Esophagus muscularis mucosa (tissue), 4 donors: ENCODE measurements around the gene DUSP19. TPM values are rescaled to one million over a fixed set of nuclear protein-coding genes. Genes with fewer than 3 reads are reported as not detected.

Source experiments
- DNase-seq: peaks from one replicate; pipeline ENCODE4 v3.0.0-alpha.2; 2017; ENCODE audit errors: extremely low spot score
- H3K27ac ChIP-seq, 4 donors: fragments of 200-600 bp; sonication (generic); replicated peaks in 1 of 4; 1 replicate in 3 of 4; 2 replicates in 1 of 4; pipeline ENCODE4 v1.5.1; 2016 to 2019; ENCODE audit warnings: mild to moderate bottlenecking in 1 of 4
- H3K27me3 ChIP-seq, 4 donors: fragments of 200-600 bp; sonication (generic); one replicate each; pipeline versions ENCODE4 v1.5.1 to v1.6.0; 2016 to 2019
- H3K36me3 ChIP-seq, 4 donors: fragments of 200-600 bp; sonication (generic); one replicate each; pipeline ENCODE4 v1.5.1; 2016 to 2019
- H3K4me1 ChIP-seq, 4 donors: fragments of 200-600 bp; sonication (generic); one replicate each; pipeline ENCODE4 v1.5.1; 2016 to 2019
- H3K4me3 ChIP-seq, 4 donors: fragments of 200-600 bp; sonication (generic); 1 replicate in 2 of 4; 2 replicates in 2 of 4; pipeline ENCODE4 v1.5.1; 2016 to 2019; ENCODE audit warnings: mild to moderate bottlenecking in 4 of 4, moderate library complexity in 1 of 4
- H3K9me3 ChIP-seq, 4 donors: fragments of 200-600 bp; sonication (generic); 1 replicate in 3 of 4; 2 replicates in 1 of 4; pipeline ENCODE4 v1.5.1; 2016 to 2019
- CTCF ChIP-seq, 3 experiments: fragments of 200-600 bp in 2 of 3; fragments of 450-650 bp in 1 of 3; sonication (generic) in 2 of 3; IDR thresholded peaks; one replicate each; pipeline ENCODE4 v1.5.1; 2017 to 2019; ENCODE audit warnings: antibody characterized with exemption in 3 of 3, mild to moderate bottlenecking in 2 of 3, moderate library complexity in 1 of 3
- EP300 ChIP-seq: sonication (generic); formaldehyde crosslinking; IDR thresholded peaks from one replicate; pipeline ENCODE4 v1.6.1; 2017; ENCODE audit warnings: antibody characterized with exemption
- POLR2A ChIP-seq: fragments of 450-650 bp; IDR thresholded peaks from one replicate; pipeline ENCODE4 v1.6.1; 2017; ENCODE audit warnings: antibody characterized with exemption, moderate library complexity, mild to moderate bottlenecking, low read depth
- POLR2AphosphoS5 ChIP-seq, 2 donors: sonication (generic); formaldehyde crosslinking; IDR thresholded peaks; one replicate each; pipeline ENCODE4 v1.6.1; 2017; ENCODE audit warnings: antibody characterized with exemption in 2 of 2
- WGBS: methylation state at CpG from one replicate; pipeline ENCODE4 v1.1.5; 2018; 5-methylcytosine and 5-hydroxymethylcytosine counted together
- intact Hi-C: fragments of 100-400 bp; cut with DNase I; formaldehyde crosslinking; loops from one replicate; pipeline ENCODE4 v1.15.1; 2023
- total RNA-seq, 4 donors: library from RNA; depleted of rRNA; stranded (reverse); fragments of >200 nt; gene quantifications; one replicate each; pipeline versions ENCODE4 v1.1.0 to v1.2.1, GENCODE V29; 2016

DUSP19 gene
- total RNA-seq, 4 donors from 2014 or later, result 2.5 to 7.0 (median 5.0) TPM

GRCh38 chr2:183124957-183125255 lies 46.4 kb downstream of the DUSP19 start:
- Histone ChIP-seq H3K36me3 (peaks cover 0 to 13% (median 0%) of the 10 kb centered on the region in 4 donors), H3K4me3 (peak overlapping the region; percentile 76 to 93 (median 84)), H3K4me1 (peaks cover 5 to 21% (median 14%) of the 10 kb centered on the region in 4 donors), H3K27me3 (no peaks in the 10 kb centered on the region), H3K9me3 (no peaks in the 10 kb centered on the region), H3K27ac (peak overlapping the region; percentile 86 to 91 (median 88))
- under 1% methylated on average over 10 of the region's 10 CpGs for WGBS
- TF ChIP-seq POLR2AphosphoS5 (IDR thresholded peaks at IDR 0.05) (no peak), EP300 (no peak), POLR2A (no peak), CTCF (IDR thresholded peaks at IDR 0.05) (no peak)
- no peak for DNase-seq
- intact Hi-C loops, result loop anchor here (5.0 to 10.0 kb wide), 2 partner anchors 38 to 360 kb away; no protein-coding TSS in a partner anchor

GRCh38 chr2:183125659-183126341 lies 47.3 kb downstream of the DUSP19 start:
- Histone ChIP-seq H3K9me3 (no peaks in the 10 kb centered on the region), H3K4me1 (peaks cover 5 to 21% (median 14%) of the 10 kb centered on the region in 4 donors), H3K4me3 (peak overlapping the region in 2 of 4 donors; percentile 76 to 81), H3K36me3 (peaks cover 0 to 21% (median under 1%) of the 10 kb centered on the region in 4 donors), H3K27ac (no peak overlapping the region), H3K27me3 (no peaks in the 10 kb centered on the region)
- DNase-seq, result no peak
- intact Hi-C loops, result loop anchor here (10.0 kb wide), 1 partner anchor 361 kb away; no protein-coding TSS in a partner anchor
- TF ChIP-seq EP300, result no peak
- no peak for TF ChIP-seq POLR2AphosphoS5 (IDR thresholded peaks at IDR 0.05)
- TF ChIP-seq POLR2A, result no peak
- TF ChIP-seq CTCF (IDR thresholded peaks at IDR 0.05), result no peak
- WGBS, result 79% methylated on average over 11 of the region's 11 CpGs

GRCh38 chr2:183126635-183127034 lies 48.1 kb downstream of the DUSP19 start:
- H3K27me3 ChIP-seq, result no peaks in the 10 kb centered on the region
- H3K4me3 ChIP-seq, result no peak overlapping the region
- intact Hi-C loops, result loop anchor here (10.0 kb wide), 1 partner anchor 362 kb away; no protein-coding TSS in a partner anchor
- peaks cover 0 to 24% (median 1%) of the 10 kb centered on the region in 4 donors for H3K36me3 ChIP-seq
- no peak overlapping the region for H3K27ac ChIP-seq
- peaks cover 5 to 21% (median 14%) of the 10 kb centered on the region in 4 donors for H3K4me1 ChIP-seq
- WGBS, result 91% methylated on average over 2 of the region's 2 CpGs
- no peaks in the 10 kb centered on the region for H3K9me3 ChIP-seq
- DNase-seq, result no peak
- no peak for TF ChIP-seq CTCF (IDR thresholded peaks at IDR 0.05)
- no peak for TF ChIP-seq POLR2A
- TF ChIP-seq POLR2AphosphoS5 (IDR thresholded peaks at IDR 0.05), result no peak
- no peak for TF ChIP-seq EP300

GRCh38 chr2:183134016-183134415 lies 55.5 kb downstream of the DUSP19 start:
- H3K27ac ChIP-seq, result no peak overlapping the region
- WGBS, result 93% methylated on average over 2 of the region's 2 CpGs
- no peaks in the 10 kb centered on the region for H3K27me3 ChIP-seq
- no peaks in the 10 kb centered on the region for H3K9me3 ChIP-seq
- H3K36me3 ChIP-seq, result peaks cover 0 to 30% (median 6%) of the 10 kb centered on the region in 4 donors
- H3K4me3 ChIP-seq, result no peak overlapping the region
- no peak for TF ChIP-seq CTCF (IDR thresholded peaks at IDR 0.05)
- no peak for TF ChIP-seq EP300
- no peak for TF ChIP-seq POLR2AphosphoS5 (IDR thresholded peaks at IDR 0.05)
- no peak for TF ChIP-seq POLR2A
- intact Hi-C loops, result no loop called here
- DNase-seq, result no peak
- H3K4me1 ChIP-seq, result no peaks in the 10 kb centered on the region
